Measurements from ENCODE around the gene KCNS1.
"Not testable (repeated sequence)": the region's sequence is repeated elsewhere in the genome, so short reads cannot be mapped to it uniquely, and the experiment has no call there.

KCNS1 gene

DNA sequence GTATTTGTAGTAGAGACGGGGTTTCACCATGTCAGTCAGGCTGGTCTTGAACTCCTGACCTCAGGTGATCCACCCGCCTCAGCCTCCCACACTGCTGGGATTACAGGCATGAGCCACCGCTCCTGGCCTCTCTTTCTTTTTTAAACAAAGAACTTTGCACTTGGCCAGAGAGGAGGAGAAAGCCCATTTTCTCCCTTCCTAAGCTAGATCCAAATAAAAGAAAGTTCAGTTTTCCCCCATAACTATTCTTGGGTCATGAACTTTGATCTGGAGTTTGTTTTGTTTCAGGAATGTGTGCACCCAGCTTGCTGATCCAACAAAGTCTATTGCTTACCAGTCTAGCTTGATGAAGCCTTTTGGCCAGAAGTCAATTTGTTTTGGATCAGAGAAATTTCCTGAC, 23.4 kb downstream of the KCNS1 start:
- no peak for DNase-seq (ENCODE audit: low read depth in 2 of 2)

GRCh38 chr20:45073221-45073620, 27.7 kb downstream of the KCNS1 start:
- no peak for DNase-seq (ENCODE audit: low read depth in 2 of 2)

- no peak for DNase-seq (ENCODE audit: low read depth in 2 of 2)
Measured at GRCh38 chr20:45072066-45072465, 28.9 kb downstream of the KCNS1 start.

GRCh38 chr20:45070932-45071632, 29.8 kb downstream of the KCNS1 start:
- DNase-seq (ENCODE audit: low read depth in 2 of 2) = no peak

GRCh38 chr20:45069261-45069660, 31.7 kb downstream of the KCNS1 start:
- no peak for DNase-seq (ENCODE audit: low read depth in 2 of 2)

- DNase-seq (ENCODE audit: low read depth in 2 of 2) = no peak
Measured at GRCh38 chr20:45067558-45067957, 33.4 kb downstream of the KCNS1 start.

- no peak for DNase-seq (ENCODE audit: low read depth in 2 of 2)
Measured at GRCh38 chr20:45067087-45067486, 33.8 kb downstream of the KCNS1 start.

GRCh38 chr20:45066372-45066771, 34.6 kb downstream of the KCNS1 start:
- no peak for DNase-seq (ENCODE audit: low read depth in 2 of 2)

- no peak for DNase-seq (ENCODE audit: low read depth in 2 of 2)
Measured at GRCh38 chr20:45064812-45065211, 36.1 kb downstream of the KCNS1 start.

- DNase-seq (ENCODE audit: low read depth in 2 of 2) = not testable (repeated sequence)
Measured at GRCh38 chr20:45063107-45063506, 37.8 kb downstream of the KCNS1 start.

- no peak for DNase-seq (ENCODE audit: low read depth in 2 of 2)
Measured at GRCh38 chr20:45061244-45061643, 39.7 kb downstream of the KCNS1 start.

DNA sequence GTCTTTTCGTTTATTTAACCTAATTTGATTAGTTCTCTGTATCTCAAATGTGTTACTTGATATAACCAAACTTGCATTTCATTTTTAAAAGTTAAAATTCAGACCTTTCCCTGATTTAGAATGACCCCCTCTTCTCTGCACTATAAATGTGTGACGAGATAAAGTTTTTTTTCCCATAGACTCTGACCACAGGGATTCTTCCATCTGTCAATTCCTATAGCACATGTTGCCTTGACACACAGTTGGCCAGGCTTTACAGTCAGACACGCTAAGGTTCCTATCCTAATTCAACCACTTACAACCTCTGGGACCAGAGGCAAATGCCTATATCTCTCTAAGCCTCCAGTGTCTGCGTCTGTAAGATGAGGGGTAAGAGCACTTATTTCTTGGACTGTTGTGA, 40.6 kb downstream of the KCNS1 start:
- DNase-seq (ENCODE audit: low read depth in 2 of 2) = no peak

DNA sequence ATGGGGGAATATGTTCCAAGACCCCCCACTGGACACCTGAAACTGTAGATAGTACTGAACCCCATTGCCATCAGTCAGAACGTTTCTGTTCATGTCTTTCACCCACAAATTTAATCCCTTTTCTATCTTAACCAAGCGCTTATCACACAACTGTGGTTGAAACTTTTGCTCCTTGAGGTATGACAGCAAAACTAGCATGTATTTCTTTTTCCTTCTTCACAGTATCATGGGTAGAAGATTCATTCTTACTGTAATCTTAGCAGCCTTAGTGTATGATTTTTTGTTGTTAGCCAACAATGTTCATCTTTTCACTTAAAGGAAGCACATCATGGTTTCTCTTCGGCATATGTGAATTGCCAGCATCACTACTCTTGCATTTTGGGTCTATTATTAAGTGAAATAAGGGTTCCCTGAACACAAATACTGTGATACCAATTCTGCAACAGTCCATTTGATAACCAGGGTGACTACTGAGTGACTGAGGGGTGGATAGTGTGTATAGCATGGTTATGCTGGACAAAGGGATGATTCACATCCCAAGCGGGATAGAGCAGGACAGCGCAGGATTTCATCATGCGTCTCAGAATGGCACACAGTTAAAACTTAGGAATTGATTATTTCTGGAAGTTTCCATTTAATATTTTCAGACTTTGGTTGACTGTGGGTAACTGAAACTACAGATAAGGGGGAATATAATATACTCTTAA, 41.8 kb downstream of the KCNS1 start:
- no peak for DNase-seq (ENCODE audit: low read depth in 2 of 2)

DNA sequence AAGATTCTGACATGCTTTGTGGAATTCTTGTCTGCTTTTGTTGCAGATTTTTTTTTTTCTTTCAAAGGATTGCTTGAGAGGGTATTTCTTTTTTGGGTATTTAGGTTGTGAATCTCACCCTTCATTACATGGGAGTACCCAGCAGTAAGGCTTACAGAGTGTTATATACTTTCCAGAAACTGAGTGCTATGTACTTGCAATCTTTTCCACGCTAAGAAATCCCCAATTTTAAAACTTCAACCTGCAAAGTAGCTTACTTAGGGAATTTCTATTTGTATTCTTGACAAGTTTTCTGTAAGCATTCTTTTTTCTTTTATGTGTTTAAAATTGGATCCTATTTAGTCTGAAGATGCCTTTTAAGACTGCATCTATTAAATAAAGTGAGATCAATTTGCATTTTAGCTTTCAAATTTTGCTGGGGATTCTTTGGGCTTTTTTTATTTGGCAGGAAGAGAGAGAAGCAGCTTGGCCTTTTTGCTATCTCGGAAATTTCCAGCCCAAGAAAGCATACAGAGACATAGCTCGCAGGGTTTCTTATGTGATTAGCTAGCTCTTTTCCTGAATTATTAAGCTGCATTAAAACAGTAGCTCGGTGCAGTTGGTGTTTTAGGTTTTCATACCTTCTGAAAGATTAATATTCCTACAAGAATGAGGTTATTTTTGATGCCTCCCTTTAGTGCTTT, 42.6 kb downstream of the KCNS1 start:
- no peak for DNase-seq (ENCODE audit: low read depth in 2 of 2)

- no peak for DNase-seq (ENCODE audit: low read depth in 2 of 2)
Measured at GRCh38 chr20:45056473-45057173, 44.3 kb downstream of the KCNS1 start.

DNA sequence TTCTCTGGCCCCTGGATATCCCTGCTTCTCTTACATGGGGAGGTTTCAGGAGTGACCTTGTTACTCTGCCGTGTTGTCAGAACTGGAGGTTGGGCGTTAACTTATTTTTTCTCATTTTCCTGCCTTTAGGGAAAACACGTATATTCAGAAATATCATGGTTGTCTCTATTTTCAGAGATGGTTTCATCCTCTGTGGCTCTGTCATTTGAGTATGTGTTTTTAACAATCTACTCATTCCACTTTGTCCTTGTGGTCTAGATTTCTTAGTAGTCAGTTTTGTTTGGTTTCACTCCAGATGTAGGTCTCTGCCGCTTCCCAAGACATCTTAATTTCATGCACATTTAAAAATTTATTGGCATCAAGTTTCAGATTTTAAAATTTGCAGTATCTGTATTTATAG, 45.9 kb downstream of the KCNS1 start:
- DNase-seq (ENCODE audit: low read depth in 2 of 2) = no peak

- DNase-seq (ENCODE audit: low read depth in 2 of 2) = no peak
Measured at GRCh38 chr20:45053430-45054351, 47.2 kb downstream of the KCNS1 start.

GRCh38 chr20:45052698-45053429, 48.1 kb downstream of the KCNS1 start:
- DNase-seq (ENCODE audit: low read depth in 2 of 2) = no peak

DNA sequence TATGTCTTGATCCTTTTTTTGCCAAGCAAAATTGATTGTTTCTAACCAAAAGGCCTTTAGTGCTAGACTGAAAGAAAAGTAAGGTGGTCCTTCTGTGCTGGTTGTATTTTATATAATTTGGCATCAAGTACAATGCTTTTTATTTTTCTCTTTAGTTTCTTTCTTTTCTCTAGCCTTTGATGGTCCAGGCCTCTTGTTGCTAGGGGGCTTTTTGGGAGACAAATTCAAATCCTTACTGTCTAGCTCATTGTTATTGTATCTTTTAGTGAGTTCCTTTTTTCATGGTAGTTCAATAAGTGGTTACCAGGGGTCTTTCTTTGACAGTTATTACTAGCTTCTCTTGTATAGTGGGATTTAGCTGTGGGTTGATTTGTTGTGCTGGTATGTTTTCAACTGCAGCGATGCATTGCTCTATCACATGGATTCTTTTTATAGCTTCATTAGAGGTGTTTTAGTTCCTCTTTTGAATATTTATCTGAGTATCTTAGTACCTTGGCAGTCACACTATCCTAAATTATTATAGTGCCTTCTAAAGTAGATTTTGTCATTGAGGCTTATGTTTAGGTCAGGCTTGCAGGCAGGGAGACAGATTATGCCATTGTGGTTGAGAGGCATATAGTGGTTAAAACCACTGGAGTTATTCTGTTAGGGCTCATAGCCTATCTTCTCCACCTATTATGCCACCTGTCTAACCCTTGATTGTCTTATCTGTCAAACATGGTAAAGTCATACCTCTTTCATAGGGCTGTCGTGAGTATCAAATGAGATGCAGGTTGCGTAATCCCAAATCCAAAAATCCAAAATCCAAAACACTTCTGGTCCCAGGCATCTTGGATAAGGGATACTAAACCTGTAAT, 49.5 kb downstream of the KCNS1 start:
- DNase-seq (ENCODE audit: low read depth in 2 of 2) = no peak

All from stimulated activated CD4-positive, alpha-beta T cell treated with anti-CD3 and anti-CD28 coated beads, Interleukin-1b, Interleukin-23, amount 100 ng/mL, for 4 hours (primary cell).